Measurements from ENCODE around the gene CHKA.

CHKA gene

DNA sequence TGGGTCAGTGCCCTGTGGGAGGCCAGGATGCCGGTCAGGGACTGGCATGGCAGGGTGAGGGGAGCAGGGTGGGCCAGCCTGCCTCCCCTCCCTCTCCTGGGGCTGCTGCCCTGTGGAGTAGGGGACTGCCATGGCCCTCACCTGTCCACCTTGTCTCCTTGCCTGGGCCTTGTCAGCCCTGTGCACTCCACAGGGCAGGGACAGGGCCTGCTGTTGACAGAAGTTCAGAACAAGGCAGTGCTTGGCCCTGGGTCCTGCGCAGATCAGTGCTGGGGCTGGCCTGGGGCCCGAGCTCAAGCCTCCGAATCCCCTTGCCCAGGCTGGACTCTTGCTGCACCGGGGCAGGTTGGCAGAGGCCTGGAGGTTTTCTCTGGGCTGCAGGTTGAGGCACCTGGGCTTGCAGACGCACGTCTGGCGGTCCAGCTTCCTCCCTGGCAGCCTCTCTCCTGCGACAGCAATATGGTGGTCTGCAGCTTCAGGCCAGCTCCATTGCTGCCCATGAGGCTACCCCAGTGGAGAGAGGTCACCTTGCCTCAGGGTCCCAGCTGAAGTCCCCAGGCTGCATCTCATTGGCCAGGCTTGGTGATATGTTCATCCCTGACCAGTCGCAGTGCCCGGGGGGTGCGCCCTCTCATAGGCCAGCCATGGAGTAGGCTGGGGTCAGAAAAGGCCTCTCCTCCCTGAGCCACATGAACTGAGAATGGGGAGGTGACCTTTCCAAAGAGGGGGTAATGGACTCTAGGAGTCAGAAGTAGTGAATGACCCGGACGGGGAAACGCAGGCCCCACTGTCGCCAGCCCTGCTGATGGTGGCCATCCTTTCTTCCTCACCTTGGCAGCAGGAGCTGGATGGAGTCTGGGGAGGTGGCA, 21.5 kb upstream of the CHKA start:
- no peak for DNase-seq

DNA sequence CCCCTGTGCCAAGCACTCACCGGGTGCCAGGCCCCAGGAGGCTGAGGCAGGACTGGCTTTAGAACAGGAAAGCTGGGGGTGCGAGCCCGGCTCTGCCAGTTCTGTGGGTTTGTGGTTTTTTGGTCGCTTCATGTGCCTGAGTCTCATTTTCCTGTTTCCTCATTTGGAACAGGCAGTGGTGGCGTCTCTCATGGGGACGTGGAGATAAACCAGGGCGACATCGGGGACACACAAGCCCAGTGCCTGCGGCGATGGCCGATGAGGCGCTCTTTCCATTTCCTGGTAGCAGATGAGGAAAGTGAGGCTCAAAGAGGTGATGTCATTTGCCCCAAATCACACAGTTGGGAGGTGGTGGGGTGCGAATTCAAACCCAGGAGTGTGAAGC, 20.8 kb upstream of the CHKA start:
- no peak for DNase-seq

DNA sequence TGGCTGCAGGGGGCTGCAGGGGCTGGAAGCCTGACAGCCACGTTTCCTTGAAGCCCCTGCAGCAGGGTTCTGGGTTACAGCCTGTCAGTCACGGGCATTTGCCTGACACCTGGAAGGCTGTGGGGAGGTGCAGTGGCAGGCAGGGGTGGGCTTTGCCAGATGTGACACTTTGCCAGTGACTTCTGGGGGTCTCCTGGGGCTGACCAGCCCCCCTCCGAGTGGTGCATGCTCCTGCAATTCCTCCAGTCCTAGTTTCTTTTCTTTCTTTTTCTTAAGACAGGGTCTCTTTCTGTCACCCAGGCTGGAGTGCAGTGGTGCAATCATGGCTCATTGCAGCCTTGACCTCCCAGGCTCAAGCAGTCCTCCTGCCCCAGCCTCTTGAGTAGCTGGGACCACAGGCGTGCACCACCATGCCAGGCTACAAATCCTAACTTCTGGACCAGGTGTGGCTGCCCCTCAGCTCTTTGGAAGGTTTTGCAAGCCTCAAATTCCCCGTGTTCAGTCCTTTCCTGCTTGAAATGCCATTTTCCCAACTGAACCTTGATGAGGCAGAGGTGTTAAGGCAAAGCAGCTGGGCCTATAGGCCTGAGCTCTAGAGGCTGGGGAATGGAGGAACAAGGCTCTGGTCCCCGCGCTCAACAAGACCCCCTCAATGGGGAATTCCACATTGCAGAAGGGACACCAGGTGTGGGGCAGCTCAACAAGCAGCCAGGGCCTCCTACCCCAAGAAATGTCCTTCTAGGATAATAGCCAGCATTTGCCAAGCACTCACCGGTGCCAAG, 20.2 kb upstream of the CHKA start:
- no peak for DNase-seq

DNA sequence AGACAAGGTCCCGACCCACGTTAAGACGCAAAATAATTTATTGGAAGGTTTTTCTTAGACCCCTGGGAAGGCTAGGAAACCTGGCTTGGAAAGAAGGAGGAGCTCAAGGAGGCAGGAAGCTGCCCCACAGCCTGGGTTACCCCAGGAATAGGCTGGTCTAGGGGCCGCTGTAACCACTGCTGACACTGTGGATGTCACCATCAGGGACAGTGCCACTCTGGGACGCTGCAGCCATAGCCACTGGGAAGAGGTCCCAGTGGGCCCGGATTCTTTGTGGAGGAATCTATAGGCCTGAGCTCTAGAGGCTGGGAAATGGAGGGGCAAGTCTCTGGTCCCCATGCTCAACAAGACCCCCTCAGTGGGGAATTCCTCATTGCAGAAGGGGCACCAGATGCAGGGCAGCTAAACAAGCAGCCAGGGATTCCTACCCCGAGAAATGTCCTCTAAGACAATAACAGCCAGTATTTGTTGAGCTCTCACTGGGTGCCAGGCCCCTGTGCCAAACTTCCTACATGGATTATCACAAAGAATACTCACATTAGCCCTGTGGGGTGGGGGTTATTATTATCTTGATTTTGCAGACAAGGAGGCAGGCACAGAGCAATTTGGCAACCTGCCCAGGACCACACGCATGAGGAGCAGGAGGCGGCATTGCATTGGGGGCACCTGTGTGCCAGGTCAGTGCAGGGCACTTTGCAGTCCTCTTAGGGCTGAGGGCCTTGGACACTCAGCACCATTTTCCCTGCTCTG, 19.5 kb upstream of the CHKA start:
- DNase-seq: no peak

DNA sequence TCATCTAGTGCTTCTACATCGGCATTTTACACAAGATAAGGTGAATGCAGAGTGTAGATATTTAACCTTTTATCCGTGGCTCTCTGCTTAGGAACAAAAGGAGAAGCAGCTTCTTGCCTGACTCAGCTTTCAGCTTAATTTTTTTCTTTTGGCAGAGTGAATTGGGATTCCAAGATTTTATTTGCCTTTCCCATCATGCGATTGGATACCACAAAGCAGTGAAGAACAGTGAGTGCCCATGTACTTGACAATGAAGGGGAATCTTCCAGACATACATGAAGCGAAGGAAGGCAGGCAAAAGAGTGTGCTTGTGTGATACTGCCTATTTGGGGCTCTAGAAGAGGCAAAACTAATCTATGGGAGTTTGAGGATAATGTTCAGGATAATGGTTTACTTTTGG, 17.0 kb upstream of the CHKA start:
- DNase-seq: no peak

DNA sequence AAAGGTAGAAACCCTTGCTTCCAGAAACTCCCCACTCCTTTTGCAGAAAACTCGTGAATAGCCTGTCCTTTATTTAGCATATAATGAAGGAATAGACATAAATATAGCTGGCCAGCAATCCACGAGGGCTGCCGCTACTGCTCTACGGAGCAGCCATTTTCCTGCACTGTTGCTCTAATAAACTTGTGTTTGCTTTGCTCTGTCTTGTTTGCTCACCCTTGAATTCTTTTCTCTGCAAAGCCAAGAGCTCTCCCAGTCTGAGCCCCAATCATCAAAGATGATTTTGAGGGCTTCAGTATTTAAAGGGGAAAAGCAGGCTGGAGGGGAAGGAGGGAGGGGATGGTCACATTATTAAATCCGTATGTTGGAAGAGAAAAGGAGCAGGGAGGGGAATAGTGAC, 16.6 kb upstream of the CHKA start:
- DNase-seq: no peak

DNA sequence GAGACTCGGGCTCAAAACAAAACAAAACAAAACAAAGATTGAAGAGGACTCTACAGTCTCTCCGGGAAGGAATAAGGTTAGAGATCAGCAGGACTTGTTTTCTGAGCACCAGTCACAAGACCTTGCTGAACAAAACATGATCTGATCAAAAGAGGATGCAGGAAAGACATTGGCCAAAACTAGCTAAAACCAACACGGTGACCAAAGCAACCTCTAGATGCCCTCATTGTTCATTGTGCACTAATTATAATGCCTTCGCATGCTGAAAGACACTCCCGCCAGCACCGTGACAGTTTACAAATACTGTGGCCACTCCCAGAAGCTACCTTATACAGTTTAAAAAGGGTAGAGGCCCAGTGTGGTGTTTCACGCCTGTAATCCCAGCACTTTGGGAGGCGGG, 15.7 kb upstream of the CHKA start:
- DNase-seq: no peak

DNA sequence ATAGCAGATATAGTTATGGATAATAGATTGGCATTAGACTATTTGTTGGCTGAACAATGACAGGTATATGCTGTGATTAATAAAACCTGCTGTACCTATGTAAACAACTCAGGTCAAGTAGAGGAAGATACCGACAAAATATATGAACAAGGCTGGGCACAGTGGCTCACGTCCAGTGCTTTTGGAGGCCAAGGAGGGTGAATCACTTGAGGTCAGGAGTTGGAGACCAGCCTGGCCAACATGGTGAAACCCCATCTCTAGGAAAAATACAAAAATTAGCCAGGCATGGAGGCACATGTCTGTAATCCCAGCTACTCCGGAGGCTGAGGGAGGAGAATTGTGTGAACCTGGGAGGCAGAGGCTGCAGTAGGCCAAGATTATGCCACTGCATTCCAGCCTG, 14.0 kb upstream of the CHKA start:
- no peak for DNase-seq

DNA sequence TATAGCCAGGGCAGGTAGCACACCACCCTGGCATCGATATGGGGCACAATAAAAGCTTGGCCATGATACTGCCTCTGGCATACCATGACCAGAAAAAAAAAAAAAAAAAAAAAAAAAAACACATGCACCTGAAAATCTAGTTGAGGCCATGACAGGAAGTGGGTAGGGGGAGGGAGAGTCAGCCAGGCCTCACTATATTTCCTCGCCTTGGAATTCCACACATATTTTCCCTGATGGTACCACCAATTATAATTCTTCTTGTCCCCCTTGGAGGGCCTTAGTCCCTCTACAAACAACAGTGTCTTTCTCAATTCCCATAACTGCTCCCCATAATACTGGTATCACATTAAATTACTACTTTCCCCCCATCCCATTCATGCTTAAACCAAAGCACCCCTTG, 12.6 kb upstream of the CHKA start:
- no peak for DNase-seq

DNA sequence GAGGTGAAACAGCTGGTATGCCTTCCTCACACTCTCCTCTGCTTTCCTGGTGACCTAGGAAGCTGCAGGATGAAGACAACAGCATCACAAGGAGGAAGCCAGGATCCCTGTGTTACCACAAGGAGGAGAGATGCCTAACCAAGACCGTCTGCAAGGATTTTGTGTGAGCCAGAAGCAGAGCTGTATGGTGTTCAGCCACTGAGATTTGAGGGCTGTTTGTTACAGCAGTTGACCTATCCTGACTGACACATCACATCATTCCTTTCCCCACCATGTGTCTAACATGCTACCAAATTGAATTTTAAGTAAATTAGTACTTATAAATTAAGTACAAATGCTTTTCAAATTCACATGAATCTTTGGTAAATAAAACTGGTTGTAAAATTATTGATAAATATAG, 8.9 kb upstream of the CHKA start:
- DNase-seq: no peak

DNA sequence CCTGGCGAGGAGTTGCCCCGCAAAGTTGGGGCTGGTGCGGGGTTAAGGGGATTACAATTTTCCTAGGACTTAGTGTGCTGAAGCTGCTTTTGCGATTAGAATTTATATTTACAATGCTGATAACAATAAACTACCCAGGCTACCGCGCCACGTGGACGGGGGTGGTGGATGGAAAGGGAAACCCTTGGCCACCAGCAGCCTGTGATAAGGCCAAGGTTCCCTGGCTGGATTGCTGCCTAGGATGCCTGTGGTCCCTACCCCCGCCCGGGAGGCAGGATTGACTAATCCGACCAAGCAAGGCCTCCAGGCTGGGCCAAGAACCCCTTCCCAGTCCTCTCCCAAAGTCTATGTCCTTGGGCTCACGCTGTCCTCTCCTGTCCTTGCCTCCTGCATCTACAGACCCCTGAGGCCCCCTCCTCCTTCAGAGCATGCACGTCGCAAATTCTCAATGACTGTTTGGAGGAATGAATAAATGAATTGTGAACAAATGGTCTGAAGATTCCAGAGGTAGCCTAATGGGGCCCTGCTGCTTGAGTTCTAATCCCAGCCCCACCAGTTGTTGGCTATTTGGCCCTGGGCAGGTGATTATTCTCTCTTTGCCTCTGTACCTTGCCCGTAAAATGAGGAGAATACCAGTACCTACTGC, 7.6 kb upstream of the CHKA start:
- peak; percentile 56 for DNase-seq

DNA sequence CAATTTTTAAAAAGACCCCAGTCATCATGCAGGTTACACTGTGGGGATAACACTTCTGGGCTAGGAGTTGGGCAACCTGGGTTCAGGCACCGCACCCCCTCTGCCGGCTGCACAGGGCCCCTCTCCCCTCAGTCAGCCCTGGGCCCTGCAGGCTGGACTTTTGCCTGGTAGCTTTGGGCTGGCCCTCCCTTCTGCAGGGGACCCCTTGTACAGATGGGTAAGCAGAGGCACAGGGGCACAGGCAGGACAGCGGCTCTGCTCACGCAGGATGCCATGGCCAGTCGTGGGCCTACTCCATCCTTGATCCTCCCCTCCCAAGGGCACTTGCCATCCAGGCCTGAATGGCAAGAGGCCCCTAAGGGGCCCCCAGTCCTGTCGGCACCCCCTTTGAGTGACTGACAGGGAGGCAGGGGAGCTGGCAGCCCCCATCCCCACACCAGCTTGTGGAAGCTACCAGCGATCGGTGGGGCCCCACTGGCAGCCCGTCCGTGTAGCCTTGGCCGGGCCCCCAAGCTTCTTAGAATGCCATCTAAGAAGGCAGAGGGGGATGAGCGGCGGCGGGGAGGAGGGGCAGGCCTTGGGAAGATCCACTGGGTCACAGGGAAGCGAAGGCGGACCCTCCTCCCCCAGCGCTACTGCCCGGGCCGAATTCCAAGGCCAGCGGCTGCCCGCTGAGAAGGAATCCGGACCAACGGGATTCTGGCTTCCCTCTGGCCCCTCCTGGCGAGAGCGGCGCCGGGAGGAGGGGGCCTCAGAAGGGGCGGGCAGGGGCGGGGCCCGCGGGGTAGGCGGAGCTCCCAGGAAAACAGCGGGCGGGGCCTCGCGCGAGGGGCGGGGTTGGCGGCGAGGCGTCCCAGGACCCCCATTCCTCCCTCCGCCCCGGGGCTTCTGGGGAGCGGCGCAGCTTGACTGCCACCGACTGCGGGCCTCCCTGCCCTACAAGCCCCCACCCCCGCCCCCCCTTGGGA, 6.8 kb upstream of the CHKA start:
- DNase-seq: peak; percentile 67

DNA sequence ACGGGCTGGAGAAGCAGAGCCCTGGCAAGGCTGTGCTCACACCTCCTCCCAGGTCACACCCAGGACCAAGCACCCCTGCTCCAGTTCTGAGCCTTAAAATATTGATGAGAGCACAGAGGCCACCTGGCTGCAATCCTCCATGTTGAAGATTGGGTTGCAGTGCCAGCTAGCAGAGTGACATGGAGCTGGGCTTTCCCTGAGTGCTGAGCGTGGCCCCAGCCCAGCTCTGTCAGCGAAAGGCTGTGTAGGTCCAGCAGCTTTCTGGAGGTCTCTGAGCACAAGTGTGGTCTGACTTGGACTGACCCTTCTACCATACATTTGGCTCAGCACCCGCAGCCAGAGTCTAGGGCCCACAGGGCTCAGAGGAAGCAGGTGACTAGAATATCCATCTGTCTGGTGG, 4.0 kb upstream of the CHKA start:
- no peak for DNase-seq

DNA sequence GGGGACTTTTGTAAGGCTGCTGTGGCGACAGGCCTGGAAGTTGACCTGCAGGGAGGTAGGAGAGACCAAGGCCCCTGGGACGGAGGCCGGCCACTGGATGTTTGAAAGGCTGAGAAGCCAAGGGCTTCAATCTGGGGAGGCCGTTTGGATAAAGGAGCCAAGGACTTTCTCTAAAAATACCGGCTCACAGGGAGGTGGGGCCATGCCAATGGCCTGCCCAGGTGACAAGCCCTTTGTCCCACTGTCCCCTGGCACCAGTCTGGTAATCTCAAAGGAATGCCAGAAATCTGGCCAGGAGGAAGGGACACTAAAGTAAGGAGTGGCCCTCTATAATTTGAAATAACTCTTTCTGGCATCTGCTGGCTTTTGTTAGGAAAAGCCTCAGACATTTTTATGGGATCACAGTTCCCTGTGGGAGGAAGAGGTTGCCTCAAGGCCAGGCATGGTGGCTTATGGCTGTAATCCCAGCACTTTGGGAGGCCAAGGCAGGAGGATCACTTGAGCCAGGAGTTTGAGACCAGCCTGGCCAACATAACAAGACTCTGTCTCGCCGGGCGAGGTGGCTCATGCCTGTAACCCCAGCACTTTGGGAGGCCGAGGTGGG, 1.9 kb upstream of the CHKA start:
- no peak for DNase-seq

DNA sequence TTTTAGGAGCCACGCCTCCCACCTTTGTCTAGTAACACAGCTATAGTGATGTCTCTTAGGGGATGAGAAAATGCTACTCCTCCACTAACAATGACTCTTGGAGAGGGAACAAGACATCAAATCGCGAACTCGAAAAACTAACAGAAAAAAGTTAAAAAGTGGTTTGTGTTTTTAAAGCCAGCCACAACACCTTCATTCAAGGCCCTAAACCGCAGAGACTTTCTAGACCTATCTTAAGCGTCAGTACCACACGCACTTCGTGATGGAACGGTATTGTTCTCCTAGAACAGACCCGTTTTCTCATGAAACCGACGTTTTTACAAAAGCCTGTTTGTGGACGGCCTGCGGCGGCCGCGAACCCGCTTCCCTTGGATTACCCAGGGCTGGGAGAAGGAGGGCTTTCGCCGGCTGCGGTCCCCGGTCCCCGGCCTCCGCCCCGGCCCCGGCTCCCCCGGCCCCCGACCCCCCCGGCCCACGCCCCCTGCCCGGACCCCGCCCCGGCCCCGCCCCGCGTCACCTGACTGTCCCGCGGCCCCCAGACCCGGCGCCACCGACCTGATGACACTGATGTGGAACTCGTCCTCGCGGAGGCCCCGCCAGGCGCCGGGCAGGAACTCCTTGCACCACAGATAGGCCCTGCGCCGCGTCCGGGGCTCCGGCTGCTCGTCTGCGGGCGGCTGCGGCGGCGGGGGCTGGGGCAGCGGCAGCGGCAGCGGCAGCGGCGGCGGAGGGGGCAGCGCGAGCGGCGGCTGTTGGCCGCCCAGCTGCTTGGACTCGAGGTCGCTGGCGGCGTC, 718 bp downstream of the CHKA start:
- peak; percentile 60 for DNase-seq

DNA sequence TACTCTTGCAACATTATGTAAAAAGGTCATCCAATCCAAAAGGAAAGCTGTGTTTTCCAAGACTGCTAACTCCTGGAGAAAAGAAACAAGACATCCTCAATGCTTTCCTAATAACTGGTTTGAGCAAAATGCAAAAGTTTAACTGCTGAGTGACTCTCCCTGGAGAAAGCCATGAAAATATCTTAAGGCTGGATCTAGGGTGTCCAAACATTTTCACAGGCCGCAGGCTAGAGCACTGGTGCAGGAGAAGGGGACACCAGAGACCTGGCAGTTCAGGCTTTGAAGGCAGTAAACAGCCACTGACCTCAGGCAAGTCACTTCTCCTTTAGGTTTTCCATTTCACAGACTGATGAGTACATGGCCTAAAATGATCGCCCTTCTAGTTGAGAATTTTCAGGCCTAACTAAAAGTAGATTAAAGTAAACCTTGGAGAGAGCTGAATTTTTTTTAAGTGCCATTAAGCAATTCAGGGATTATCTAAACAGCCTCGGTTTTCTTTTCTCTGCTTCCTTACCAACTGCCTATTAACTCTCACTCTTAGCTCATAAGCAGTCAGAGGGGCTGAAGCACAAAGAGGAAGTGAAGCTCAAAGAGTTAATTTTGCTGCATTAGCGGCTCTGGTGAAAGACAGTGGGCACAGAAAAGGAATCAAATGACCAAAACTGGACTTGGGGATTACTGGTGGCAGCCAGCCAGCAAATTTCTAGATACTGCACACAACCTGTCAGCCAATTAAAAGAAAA, 2.3 kb downstream of the CHKA start:
- DNase-seq: peak; percentile 18

DNA sequence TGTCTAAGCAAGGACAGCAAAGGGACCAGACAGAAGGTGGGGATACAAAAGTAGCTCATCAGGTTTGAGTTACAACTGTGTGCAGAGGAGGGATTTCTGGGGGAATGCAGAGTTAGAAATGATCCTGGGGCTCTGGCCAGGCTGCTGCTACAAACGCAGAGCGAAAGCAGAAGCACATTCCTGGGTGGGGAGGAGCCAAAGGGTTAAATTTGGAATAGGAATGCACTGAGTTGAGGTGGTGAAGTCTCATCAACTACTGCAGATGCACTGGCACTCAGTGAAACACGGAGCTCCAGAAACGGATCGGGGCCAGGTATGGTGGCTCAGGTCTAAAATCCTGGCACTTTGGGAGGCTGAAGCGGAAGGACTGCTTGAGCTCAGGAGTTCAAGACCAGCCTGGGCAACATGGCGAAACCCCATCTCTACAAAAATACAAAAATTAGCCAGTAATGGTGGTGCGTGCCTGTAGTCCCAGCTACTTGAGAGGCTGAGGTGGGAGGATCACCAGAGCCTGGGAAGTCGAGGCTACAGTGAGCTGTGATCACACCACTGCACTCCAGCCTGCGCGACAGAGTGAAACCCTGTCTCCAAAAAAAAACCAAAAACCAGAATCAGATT, 3.2 kb downstream of the CHKA start:
- DNase-seq: no peak

DNA sequence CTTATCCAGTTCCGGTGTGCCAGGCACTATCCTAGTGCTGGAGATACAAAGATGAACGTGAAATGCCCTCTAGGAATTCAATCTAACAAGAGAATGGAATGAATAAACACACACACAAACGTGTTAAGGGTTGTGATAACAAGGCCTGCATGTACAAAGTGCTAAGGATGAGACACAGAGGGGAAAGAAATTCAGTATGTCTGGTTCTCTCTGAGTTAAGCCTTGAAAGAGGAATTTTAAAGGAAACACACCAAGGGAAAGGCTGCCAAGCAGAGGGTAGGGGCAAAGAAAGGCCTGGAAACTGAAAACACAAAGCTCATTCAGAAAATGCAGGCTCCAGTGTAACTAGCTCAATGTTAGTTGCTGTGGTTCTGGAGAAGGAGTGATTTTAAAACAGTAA, 4.2 kb downstream of the CHKA start:
- DNase-seq: no peak

DNA sequence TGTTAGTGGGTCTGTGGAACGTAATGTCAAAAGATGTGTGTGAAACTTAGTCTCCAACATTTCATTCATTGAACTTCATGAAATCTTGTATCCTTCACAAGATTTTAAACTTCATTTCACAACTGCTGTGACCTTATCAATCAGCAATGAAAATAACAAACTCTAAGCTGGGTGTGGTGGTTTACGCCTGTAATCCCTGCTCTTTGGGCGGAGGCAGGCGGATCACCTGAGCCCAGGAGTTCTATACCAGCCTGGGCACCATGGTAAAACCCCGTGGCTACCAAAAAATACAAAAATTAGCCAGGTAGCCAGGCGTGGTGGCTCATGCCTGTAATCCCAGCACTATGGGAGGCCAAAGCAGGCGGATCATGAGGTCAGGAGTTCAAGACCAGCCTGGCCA, 5.1 kb downstream of the CHKA start:
- no peak for DNase-seq

All from NCI-H82 (cell line).